ENCODE measurements around the gene KIZ. TPM values are rescaled to one million over a fixed set of nuclear protein-coding genes. Genes with fewer than 3 reads are reported as not detected.

Gene KIZ
- total RNA-seq, 4 donors from 2014 or later, result 46.7 to 73.0 (median 48.6) TPM

GRCh38 chr20:21149344-21149743 is 23.5 kb downstream of the KIZ start:
- intact Hi-C loops (cut with DNase I), result no loop called here
- WGBS, 2 donors, result 82 to 88% methylated on average over 9 of the region's 9 CpGs
- Histone ChIP-seq H3K27me3 (no peaks in the 10 kb centered on the region), H3K9me3 (no peaks in the 10 kb centered on the region), H3K36me3 (no peaks in the 10 kb centered on the region), H3K4me1 (no peaks in the 10 kb centered on the region), H3K4me3 (replicated peaks in 1 of 3) (no peak overlapping the region), H3K27ac (no peak overlapping the region)
- TF ChIP-seq CTCF (IDR thresholded peaks at IDR 0.05) (no peak), POLR2A (IDR thresholded peaks at IDR 0.05) (no peak)
- DNase-seq, result no peak

GRCh38 chr20:21151791-21152190 is 25.9 kb downstream of the KIZ start:
- no peaks in the 10 kb centered on the region for H3K9me3 ChIP-seq
- intact Hi-C loops (cut with DNase I), result no loop called here
- no peak overlapping the region for H3K27ac ChIP-seq

GRCh38 chr20:21154692-21155091 is 28.8 kb downstream of the KIZ start:
- Histone ChIP-seq H3K36me3 (no peaks in the 10 kb centered on the region), H3K4me3 (replicated peaks in 1 of 3) (no peak overlapping the region), H3K9me3 (no peaks in the 10 kb centered on the region), H3K4me1 (no peaks in the 10 kb centered on the region), H3K27me3 (no peaks in the 10 kb centered on the region), H3K27ac (no peak overlapping the region)
- WGBS, 2 donors, result 78 to 97% methylated on average over 2 of the region's 2 CpGs
- intact Hi-C loops (cut with DNase I), result no loop called here
- TF ChIP-seq POLR2A (IDR thresholded peaks at IDR 0.05), result no peak
- no peak for TF ChIP-seq CTCF (IDR thresholded peaks at IDR 0.05)
- DNase-seq, result no peak

More at GRCh38 chr20:21151791-21152190, 25.9 kb downstream of the KIZ start:
- TF ChIP-seq POLR2A (IDR thresholded peaks at IDR 0.05) (no peak), CTCF (IDR thresholded peaks at IDR 0.05) (no peak)
- DNase-seq, result no peak
- 86 to 93% methylated on average over 5 of the region's 5 CpGs for WGBS, 2 donors
- H3K4me1 ChIP-seq, result no peaks in the 10 kb centered on the region
- H3K4me3 ChIP-seq (replicated peaks in 1 of 3), result no peak overlapping the region
- no peaks in the 10 kb centered on the region for H3K36me3 ChIP-seq
- H3K27me3 ChIP-seq, result no peaks in the 10 kb centered on the region

- Histone ChIP-seq H3K9me3 (no peaks in the 10 kb centered on the region), H3K4me1 (no peaks in the 10 kb centered on the region), H3K36me3 (peaks cover 0 to 3% of the 10 kb centered on the region in 2 donors), H3K27me3 (no peaks in the 10 kb centered on the region), H3K4me3 (replicated peaks in 1 of 3) (no peak overlapping the region), H3K27ac (no peak overlapping the region)
- WGBS, 2 donors, result 97% methylated on average over 5 of the region's 5 CpGs
- intact Hi-C loops (cut with DNase I), result no loop called here
- TF ChIP-seq POLR2A (IDR thresholded peaks at IDR 0.05), result no peak
- no peak for TF ChIP-seq CTCF (IDR thresholded peaks at IDR 0.05)
- no peak for DNase-seq
These were observed 29.4 kb downstream of the KIZ start for GRCh38 chr20:21155268-21155667.

GRCh38 chr20:21156266-21156665 is 30.4 kb downstream of the KIZ start:
- intact Hi-C loops (cut with DNase I), result no loop called here
- Histone ChIP-seq H3K9me3 (no peaks in the 10 kb centered on the region), H3K36me3 (peaks cover 0 to 3% of the 10 kb centered on the region in 2 donors), H3K4me3 (replicated peaks in 1 of 3) (no peak overlapping the region), H3K27ac (no peak overlapping the region), H3K27me3 (no peaks in the 10 kb centered on the region), H3K4me1 (no peaks in the 10 kb centered on the region)
- TF ChIP-seq POLR2A (IDR thresholded peaks at IDR 0.05), result no peak
- TF ChIP-seq CTCF (IDR thresholded peaks at IDR 0.05), result no peak
- no peak for DNase-seq
- WGBS, 2 donors, result 91 to 92% methylated on average over 1 of the region's 1 CpG
